ENCODE measurements around the gene SIRT6.
"Not testable (repeated sequence)": the region's sequence is repeated elsewhere in the genome, so short reads cannot be mapped to it uniquely, and the experiment has no call there.

SIRT6 gene

DNA sequence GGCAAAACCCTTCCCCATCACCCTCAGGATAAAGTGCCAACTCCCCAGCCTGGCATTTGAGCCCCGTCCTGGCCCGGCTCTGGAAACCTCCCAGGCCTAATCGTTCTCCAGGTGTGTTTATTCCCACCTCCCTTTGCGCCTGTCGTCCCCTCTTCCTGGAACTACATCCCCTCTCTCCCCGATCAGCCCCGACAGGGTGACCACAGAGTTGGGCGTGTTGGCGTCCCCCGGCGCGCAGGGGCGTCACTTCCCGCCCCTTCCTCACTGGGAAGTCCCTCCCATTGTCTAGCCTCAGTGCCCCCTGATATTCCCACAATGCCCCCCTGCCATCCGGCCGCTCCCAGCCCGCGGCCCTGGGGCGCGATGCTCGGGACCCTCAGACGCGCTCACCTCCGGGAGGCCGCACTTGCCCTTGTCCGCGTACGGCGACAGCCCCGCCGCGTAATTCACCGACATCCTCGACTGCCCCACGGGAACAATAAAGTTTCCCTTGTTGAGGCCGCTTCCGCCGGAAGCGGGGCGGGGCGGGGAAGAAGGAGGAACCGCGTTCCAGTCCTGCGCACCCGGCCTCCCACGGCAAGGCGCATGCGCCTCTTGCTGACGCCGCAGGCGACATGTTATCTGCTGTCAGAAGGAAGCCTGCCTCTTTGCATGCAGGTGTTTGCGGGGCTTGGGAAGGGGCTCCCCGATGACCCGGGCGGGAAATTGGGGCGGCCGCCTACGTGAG lies at the start of gene SIRT6, which contains the start of gene ANKRD24:
Gene SIRT6, minus strand, starts transcription at position 480 of the 727 bp plus-strand sequence. Its CDS starts 24 bp downstream, at position 456.
Gene ANKRD24, plus strand, starts transcription at position 606 of the 727 bp plus-strand sequence. CDS start 3,737 bp downstream, outside the sequence.
- DNase-seq = peak; percentile 93

DNA sequence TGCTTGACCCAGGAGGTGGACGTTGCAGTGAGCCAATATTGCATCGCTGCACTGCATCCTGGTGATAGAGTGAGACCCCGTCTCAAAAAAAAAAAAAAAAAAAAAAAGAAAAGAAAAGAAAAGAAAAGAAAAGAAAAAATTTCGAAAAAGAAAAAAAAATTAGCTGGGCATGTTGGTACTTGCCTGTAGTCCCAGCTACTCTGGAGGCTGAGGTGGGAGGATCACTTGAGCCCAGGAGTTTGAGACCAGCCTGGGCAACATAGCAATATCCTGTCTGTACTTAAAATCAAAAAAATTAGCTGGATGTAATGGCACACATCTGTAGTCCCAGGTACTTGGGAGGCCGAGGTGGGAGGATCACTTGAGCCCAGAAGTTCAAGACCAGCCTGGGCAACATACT lies 49.8 kb upstream of the SIRT6 start:
- DNase-seq = not testable (repeated sequence)

DNA sequence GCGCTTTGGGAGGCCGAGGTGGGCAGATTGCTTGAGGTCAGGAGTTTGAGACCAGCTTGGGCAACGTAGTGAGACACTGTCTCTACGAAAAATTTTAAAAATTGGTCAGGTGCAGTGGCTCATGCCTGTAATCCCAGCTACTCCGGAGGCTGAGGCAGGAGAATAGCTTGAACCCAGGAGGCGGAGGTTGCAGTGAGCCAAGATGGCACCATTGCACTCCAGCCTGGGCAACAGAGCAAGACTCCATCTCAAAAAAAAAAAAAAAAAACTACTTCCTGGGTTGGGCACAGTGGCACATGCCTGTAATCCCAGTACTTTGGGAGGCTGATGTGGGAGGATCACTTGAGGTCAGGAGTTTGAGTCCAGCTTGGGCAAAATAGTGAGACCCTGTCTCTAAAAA lies 49.2 kb upstream of the SIRT6 start:
- DNase-seq = not testable (repeated sequence)

DNA sequence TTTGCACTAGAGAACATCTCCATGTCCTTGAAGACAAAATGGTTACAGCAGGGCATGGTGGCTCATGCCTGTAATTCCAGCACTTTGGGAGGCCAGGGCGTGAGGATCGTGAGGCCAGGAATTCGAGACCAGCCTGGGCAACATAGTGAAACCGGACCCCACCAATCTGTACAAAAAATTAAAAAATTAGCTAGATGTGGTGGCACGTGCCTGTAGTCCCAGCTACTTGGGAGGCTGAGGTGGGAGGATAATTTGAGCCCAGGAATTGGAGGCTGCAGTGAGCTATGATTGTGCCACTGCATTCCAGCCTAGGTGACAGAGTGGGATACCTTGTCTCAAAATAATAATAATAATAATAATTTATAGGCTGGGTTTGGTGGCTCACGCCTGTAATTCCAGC lies 47.9 kb upstream of the SIRT6 start:
- DNase-seq = not testable (repeated sequence)

DNA sequence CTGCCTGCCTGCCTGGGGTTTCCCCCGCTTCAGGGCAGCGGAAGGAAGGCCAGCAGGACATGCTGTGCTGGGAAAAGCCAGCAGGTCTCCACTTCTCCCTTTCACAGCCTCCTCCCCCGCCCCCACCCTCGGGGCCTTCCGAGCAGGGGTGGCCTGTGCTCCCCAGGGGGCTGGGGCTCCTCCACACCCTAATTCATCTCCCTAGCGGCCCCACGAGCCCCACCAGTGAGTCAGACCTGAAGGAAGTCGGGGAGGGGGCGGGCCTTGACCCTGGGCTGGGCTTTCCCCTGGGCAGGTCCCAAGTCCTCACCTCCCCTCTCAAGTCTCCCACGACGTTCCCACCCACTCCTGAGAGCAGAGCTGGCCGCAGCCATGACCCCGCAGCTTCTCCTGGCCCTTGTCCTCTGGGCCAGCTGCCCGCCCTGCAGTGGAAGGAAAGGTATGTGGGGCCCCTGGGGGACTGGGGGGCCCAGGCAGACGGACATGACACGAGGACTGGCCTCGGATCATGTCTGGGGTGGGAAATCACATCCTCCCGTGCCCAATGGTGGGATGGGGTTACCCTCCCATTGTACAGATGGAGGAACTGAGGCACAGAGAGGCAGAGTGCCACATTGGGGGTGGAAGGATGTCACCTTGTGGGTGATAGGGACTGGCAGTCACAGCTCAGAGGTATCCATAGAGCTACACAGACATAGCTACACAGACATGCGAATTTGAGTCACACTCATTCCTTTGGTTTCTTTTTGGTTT lies 47.0 kb upstream of the SIRT6 start, which contains the start of gene EBI3:
Gene EBI3, plus strand, starts transcription at position 345 of the 753 bp plus-strand sequence. Its CDS starts 28 bp downstream, at position 373.
- no peak for DNase-seq

DNA sequence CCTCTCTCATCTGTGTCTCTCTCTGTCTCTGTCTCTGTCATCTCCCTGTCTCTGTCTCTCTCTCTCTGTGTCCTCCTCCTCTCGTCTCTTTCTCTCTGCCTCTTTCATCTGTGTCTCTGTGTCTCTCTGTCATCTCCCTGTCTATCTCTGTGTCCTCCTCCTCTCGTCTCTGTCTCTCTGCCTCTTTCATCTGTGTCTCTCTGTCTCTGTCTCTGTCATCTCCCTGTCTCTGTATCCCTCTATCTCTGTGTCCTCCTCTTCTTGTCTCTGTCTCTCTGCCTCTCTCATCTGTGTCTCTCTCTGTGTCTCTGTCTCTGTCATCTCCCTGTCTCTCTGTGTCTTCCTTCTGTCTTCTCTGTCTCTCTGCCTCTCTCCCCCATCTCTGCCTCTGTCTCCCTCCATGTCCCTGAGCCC lies 46.4 kb upstream of the SIRT6 start:
- DNase-seq = no peak

DNA sequence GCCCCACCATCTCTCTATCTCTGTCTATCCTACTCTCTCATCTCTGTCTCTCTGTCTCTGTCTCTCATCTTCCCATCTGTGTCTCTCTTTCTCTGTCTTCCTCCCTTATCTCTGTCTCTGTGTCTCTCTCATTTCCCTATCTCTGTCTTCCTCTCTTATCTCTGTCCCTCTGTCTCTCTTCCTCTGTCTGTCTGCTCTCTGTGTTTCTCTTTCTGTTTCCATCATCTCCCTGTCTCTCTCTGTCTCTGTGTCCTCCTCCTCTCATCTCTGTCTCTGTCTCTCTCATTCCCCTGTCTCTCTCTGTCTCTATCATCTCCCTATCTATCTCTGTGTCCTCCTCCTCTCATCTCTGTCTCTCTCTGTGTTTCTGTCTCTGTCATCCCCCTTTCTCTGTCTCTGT lies 45.4 kb upstream of the SIRT6 start:
- no peak for DNase-seq

DNA sequence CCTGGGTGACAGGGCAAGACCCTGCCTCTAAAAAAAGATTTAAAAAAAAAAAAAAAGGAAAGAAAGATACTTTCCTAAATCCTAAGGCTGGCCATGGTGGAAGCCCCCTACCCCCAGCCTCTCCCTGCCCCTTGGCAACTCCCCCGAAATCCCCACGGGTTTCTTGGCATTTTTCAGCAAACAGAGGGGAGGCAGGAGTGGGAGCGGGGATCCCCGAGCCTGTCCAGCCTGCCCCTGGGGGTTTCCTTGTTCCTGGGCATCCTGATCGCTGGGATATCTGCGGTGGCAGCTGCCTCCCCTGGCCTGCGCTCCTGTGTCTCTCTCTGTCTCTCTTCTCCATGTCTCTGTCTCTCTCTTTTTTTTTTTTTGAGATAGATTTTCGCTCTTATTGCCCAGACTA lies 43.5 kb upstream of the SIRT6 start:
- no peak for DNase-seq

DNA sequence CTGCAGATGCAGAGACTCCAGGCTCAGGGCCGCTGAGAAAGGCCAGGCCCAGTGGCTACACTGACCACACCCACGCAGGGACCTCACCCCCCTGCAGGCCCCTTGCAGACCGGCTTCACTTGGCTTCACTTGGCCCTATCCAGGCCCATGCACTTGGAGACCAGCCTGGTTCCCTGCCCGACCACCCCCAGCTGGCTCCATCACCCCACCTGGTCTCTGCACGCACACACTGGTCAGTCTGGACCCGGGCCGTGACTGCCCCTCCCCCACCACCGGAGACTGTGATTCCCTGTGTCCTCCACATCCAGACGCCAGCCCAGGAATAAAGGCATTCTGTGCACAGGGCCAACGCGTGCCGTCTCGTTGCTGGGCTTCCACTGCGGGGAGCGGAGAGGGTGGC lies 42.1 kb upstream of the SIRT6 start:
- DNase-seq = no peak

DNA sequence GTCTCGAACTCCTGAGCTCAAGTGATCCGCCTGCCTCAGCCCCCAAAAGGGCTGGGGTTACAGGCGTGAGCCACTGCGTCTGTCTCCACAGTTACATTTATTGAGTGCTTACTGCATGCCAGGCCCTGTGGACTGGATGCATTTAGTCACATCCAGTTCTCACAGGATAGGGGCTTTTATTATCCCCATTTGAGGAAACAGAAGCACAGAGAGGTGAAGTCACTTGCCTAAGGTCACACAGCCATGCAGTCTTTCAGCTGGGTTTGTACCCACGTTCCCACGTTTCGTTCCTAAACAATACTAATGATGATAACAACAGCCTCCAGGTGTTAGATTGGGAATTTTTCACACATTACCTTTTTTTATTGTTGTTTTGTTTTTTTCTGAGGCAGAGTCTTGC lies 37.8 kb upstream of the SIRT6 start:
- DNase-seq = no peak

DNA sequence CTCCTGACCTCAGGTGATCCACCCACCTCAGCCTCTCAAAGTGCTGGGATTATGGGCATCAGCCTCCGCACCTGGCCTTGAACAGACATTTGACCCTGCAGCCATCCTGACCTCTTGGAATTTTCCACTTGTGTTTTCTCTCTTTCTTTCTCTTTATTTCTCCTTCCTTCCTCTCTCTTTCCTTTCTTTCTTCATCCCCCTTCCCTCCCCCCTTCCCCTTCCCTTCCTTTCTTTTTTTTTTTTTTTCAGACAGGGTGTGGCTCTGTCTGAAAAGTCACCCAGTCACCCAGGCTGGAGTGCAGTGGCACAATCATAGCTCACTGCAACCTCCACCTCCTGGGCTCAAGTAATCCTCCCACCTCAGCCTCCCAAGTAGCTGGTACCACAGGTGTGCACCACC lies 36.2 kb upstream of the SIRT6 start:
- DNase-seq = not testable (repeated sequence)

DNA sequence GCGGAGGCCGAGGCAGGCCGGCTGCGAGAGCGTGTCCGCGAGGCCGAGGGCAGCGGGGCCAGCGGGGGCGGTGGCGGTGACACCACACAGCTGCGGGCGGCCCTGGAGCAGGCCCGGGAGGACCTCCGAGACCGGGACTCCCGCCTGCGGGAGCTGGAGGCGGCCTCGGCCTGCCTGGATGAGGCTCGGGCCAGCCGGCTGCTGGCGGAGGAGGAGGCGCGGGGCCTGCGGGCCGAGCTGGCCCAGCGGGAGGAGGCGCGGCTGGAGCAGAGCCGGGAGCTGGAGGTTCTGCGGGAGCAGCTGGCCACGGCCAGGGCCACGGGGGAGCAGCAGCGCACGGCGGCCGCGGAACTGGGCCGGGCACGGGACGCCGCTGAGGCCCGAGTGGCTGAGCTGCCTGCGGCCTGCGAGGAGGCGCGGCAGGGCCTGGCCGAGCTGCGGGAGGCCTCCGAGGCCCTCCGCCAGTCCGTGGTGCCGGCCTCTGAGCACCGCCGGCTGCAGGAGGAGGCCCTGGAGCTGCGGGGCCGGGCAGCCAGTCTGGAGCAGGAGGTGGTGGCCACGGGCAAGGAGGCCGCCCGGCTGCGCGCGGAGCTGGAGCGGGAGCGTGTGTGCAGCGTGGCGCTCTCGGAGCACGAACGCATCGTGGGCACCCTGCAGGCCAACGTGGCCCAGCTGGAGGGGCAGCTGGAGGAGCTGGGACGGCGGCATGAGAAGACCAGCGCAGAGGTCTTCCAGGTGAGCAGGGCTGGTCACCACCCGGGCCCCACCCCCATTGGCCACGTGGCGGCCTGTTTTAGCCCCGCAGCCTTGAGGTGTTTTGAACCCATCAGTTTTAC lies 35.3 kb upstream of the SIRT6 start:
- DNase-seq = no peak

DNA sequence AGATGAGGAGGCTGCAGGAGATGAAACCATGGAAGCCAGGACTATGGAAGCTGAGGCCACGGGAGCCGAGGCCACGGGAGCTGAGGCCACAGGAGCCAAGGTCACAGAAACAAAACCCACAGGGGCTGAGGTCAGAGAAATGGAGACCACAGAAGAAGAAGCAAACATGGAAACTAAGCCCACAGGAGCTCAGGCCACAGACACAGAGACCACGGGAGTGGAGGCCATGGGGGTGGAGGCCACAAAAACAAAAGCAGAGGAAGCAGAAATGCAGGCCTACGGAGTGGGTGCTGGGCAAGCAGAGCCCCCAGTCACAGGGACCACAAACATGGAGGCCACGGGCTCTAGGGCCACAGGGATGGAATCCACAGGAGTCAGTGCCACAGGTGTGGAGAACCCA lies 34.5 kb upstream of the SIRT6 start:
- DNase-seq = no peak

DNA sequence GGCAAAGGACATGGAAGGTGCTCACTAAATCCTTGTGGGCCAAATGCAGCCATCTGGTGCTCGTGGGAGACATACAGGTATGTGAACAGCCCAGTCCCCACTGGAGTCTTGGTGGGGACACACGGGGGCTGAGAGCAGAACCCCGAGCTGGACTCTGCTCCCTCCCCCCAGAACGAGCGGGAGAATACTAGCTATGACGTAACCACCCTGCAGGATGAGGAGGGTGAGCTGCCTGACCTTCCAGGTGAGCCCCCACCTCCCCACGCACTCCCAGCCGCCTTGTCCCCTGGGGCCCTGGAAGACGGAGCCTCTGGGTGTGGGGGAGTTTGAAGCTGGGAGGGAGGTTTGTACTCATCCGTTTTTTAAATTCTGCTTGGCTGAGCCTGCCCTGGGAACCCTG lies 33.4 kb upstream of the SIRT6 start:
- no peak for DNase-seq

DNA sequence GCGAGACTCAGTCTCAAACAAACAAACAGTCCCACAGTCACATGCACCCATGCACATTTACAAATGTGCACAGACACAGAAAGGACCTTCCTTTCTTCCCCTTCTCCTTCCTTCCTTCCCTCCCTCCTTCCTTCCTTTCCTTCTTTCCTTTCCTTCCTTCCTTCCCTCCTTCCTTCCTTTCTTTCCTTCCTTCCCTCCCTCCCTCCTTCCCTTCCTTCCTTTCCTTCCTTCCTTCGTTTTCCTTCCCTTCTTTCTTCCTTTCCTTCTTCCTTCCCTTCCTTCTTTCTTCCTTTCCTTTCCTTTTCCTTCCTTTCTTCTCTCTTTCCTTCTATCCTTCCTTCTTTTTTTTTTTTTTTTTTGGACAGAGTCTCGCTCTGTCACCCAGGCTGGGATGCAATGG lies 30.8 kb upstream of the SIRT6 start:
- no peak for DNase-seq

DNA sequence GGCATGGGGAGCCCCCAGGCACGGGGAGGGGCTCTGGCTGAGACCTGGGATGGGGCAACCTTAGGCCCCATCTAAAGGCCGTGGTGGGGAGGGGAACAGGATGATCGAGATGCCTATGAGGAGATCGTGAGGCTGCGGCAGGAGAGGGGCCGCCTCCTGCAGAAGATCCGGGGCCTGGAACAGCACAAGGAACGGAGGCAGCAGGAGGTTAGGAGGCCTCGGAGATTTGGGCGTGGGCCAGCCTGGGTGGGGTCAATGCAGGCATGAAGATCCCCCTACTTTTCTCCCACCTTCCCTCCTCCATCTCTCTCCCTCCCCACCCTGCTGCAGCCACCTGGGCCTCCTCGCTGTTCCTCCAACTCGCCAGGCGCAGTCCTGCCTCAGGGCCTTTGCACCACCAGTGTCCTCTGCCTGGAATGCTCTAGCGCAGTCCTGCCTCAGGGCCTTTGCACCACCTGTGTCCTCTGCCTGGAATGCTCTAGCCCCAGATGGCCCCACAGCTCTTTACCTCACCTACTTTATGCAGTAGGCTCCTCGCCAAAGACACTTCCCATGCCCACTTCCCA lies 27.9 kb upstream of the SIRT6 start:
- DNase-seq = no peak

DNA sequence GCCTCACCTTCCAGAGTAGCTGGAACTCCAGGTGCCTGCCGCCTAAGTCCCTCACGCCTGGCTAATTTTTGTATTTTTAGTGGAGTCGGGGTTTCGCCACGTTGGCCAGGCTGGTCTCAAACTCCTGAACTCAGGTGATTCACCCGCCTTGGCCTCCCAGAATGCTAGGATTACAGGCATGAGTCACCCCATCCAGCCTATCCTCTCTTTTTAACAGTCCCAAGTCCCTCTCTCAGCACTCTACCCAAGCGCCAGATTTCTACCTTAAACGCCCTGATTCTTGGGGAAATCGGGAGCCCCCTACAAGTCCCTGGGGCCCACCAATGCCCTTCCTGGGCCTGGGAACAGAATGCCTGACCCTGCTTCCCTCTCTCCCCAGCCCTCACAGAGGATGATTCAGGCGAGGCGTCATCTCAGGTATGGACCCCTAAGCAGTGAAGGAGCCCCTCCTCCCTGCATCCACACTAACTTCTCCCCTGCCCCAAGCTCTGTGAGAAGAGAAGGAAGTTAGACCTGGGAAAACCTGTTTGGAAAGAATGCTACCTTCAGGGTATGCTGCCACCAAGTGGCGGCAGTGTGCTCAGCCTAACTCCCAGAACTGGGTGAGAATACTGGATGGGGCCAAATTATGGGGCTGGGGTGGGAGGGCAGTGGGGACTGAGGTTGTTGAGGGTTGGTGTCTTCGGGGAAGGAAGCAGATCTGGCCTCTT lies 26.2 kb upstream of the SIRT6 start:
- no peak for DNase-seq

DNA sequence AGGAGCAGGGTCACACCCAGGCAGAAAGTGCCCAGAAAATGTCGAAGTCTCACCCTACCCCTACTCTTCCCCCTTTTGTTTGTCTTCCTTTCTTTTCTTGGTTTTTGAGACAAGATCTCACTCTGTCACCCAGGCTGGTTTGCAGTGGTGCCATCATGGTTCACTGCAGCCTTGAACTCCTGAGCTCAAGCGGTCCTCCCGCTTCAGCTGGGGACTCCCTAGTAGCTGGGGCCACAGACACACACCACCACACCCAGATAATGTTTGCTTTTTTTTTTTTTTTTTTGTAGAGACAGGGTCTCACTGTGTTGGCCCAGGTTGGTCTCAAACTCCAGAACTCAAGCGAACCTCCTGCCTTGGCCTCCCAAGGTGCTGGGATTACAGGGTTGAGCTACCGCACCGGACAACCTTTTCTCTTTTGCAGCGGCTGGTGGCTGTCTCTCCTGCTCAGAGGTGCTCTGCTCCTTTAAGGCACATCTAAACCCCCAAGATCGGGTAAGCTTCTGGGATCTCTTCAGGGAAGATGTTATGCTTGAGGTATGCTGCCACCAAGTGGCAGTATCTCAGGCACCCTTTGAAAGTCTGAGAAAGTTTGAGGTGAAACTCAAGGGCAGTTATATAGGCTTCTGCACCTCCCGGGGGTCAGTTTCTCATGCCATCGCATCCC lies 24.6 kb upstream of the SIRT6 start:
- no peak for DNase-seq

DNA sequence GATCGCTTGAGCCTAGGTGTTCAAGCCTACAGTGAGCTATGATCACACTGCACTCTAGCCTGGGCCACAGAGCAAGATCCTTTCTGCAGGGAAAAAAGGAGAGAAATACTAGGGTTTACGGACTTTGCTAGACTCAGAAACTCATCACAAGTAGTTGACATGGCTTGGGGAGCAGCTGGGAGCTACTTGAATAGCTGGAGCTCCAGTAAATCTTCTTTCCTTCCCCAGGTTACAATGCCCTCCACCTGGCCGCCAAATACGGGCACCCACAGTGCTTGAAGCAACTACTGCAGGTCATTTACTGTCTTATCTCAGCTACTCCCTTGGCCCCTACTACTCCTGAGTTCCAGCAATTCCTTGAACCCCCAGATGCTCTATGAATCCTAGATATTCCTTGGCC lies 19.4 kb upstream of the SIRT6 start:
- no peak for DNase-seq

DNA sequence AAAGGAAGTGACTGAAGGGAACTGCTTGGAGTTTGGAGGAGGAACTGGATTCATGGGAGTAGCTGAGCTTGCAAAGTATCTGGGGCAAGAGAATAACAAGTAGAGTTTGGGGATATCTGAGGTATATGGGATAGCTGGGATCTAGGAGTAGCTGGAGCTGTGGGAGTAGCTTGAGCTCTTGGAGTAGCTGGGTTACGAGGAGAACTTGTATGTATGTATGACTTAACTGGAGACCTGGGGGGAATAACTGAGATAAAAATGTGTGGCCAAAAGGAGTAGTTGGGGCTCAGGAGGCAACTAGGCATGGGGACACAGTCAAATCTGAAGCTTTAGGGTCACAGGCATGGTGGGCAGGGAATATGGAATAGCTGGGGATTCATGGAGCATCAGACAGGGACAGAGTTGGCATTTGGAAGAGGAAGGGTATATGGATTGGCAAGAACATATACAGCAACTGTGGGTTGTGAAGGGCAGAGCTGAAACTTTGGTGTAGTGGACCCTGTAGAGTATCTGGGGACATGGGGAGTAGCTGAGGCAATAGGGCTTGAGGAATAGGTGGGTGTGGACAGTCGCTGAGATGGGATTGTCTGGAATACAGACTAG lies 18.7 kb upstream of the SIRT6 start:
- no peak for DNase-seq

DNA sequence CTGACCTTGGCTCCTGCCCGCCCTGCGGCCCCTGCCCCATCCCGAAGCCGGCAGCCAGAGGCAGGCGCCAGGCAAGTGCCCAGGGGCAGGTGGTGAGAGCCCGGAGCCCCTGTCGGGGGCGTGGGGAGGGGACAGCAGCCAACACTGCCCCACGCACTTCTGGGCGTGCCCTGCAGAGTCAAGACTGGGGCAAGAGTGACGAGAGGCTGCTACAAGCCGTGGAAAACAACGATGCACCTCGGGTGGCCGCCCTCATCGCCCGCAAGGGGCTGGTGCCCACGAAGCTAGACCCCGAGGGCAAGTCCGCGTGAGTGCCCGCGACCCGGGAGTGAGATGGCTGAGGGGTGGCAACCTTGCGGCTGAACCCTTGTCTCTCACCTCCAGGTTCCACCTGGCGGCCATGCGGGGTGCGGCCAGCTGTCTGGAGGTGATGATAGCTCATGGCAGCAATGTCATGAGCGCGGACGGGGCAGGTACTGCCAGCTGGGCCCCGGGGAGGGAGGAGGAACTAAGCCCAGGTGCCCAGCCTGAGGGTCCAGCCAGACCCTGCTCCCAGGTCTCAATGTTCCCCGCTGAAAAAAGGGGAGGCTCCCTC lies 17.4 kb upstream of the SIRT6 start:
- DNase-seq = no peak

Data from NCI-H1048 (cell line).